K562 (cell line): ENCODE data around the gene PLEKHA8. TPM values are rescaled to one million over a fixed set of nuclear protein-coding genes. Genes with fewer than 3 reads are reported as not detected.
A peak's percentile ranks its signal among the peaks of the same experiment; 100 is the strongest.

Experiments
- BHLHE40 ChIP-seq: IDR thresholded peaks from 2 replicates; pipeline ENCODE4 v1.6.1; 2011; ENCODE audit warnings: low read length, improper control_type of control experiment
- CTBP1 ChIP-seq: fragments of 450-650 bp; IDR thresholded peaks from 2 replicates; pipeline ENCODE4 v1.6.1; 2016; ENCODE audit warnings: borderline replicate concordance
- E2F1 ChIP-seq: sonication (generic); formaldehyde crosslinking; IDR thresholded peaks from 2 replicates; pipeline ENCODE4 v1.8.1; 2023; ENCODE audit warnings: mild to moderate bottlenecking, missing genetic modification reagents, moderate library complexity
- E2F6 ChIP-seq, 2 experiments: IDR thresholded peaks; 2 replicates each; pipeline ENCODE4 v1.6.1; 2011; ENCODE audit warnings: borderline replicate concordance in 1 of 2, control low read depth in 1 of 2, low read depth in 1 of 2, low read length in 1 of 2, mild to moderate bottlenecking in 1 of 2, mixed read lengths in 1 of 2, moderate library complexity in 1 of 2; ENCODE audit not compliant: insufficient read depth in 1 of 2, insufficient read length in 1 of 2, poor library complexity in 1 of 2, severe bottlenecking in 1 of 2; ENCODE audit errors: extremely low read depth in 1 of 2
- KDM2B ChIP-seq: fragments of 250-450 bp; sonication (Bioruptor Pico); IDR thresholded peaks from 2 replicates; pipeline ENCODE4 v1.8.0; 2021; ENCODE audit warnings: mild to moderate bottlenecking, moderate library complexity
- MNT ChIP-seq, 2 experiments: fragments of 450-650 bp; conservative IDR thresholded peaks; 2 replicates each; pipeline ENCODE4 v1.6.1; 2017; ENCODE audit warnings: mild to moderate bottlenecking in 2 of 2, moderate library complexity in 2 of 2
- MTA3 ChIP-seq: fragments of 450-650 bp; formaldehyde crosslinking; IDR thresholded peaks from 2 replicates; pipeline ENCODE4 v1.6.1; 2017; ENCODE audit warnings: mild to moderate bottlenecking, borderline replicate concordance
- NCOA1 ChIP-seq: fragments of 450-650 bp; IDR thresholded peaks from 2 replicates; pipeline ENCODE4 v1.6.1; 2016; ENCODE audit warnings: low read depth
- NFIC ChIP-seq: fragments of 450-650 bp; IDR thresholded peaks from 2 replicates; pipeline ENCODE4 v1.6.1; 2017; ENCODE audit warnings: mild to moderate bottlenecking, inconsistent platforms
- NRF1 ChIP-seq, 2 experiments: fragments of 450-650 bp; IDR thresholded peaks in 1 of 2; conservative IDR thresholded peaks in 1 of 2; 2 replicates each; pipeline ENCODE4 v1.6.1; 2014; ENCODE audit warnings: mild to moderate bottlenecking in 2 of 2
- PCBP2 ChIP-seq: fragments of 200-400 bp; formaldehyde crosslinking; IDR thresholded peaks from 2 replicates; pipeline ENCODE4 v1.6.1; 2018; ENCODE audit warnings: low read length, low read depth, mild to moderate bottlenecking, moderate library complexity; ENCODE audit not compliant: poor library complexity, severe bottlenecking
- POLR2G ChIP-seq: fragments of 200-400 bp; formaldehyde crosslinking; IDR thresholded peaks from 2 replicates; pipeline ENCODE4 v1.6.1; 2017; ENCODE audit warnings: low read depth, mild to moderate bottlenecking, antibody characterized with exemption, low read length, moderate library complexity
- RCOR1 ChIP-seq, 2 experiments: IDR thresholded peaks; 2 replicates each; pipeline ENCODE4 v1.6.1; 2012; ENCODE audit warnings: low read depth in 2 of 2, low read length in 2 of 2, borderline replicate concordance in 1 of 2, improper control_type of control experiment in 1 of 2
- RNF2 ChIP-seq: sonication (generic); IDR thresholded peaks from 2 replicates; pipeline ENCODE4 v1.6.1; 2016
- SAFB ChIP-seq: fragments of 200-400 bp; formaldehyde crosslinking; IDR thresholded peaks from 2 replicates; pipeline ENCODE4 v1.6.1; 2017; ENCODE audit warnings: low read depth, low read length, borderline replicate concordance
- TAF9B ChIP-seq: fragments of 450-650 bp; IDR thresholded peaks from 2 replicates; pipeline ENCODE4 v1.6.1; 2018; ENCODE audit warnings: mild to moderate bottlenecking; ENCODE audit not compliant: partially characterized antibody
- TCF7 ChIP-seq: sonication (generic); IDR thresholded peaks from 2 replicates; pipeline ENCODE4 v1.6.1; 2016; ENCODE audit warnings: antibody characterized with exemption, borderline replicate concordance
- TFAP4 ChIP-seq: sonication (generic); formaldehyde crosslinking; IDR thresholded peaks from 2 replicates; pipeline ENCODE4 v1.8.0; 2022; ENCODE audit warnings: missing genetic modification reagents, mild to moderate bottlenecking, moderate library complexity, borderline replicate concordance
- THAP12 ChIP-seq: fragments of 250-450 bp; sonication (Bioruptor Pico); IDR thresholded peaks from 2 replicates; pipeline ENCODE4 v1.9.0; 2021; ENCODE audit warnings: mild to moderate bottlenecking, inconsistent platforms
- TRIM28 ChIP-seq: fragments of 450-650 bp; IDR thresholded peaks from 2 replicates; pipeline ENCODE4 v1.6.1; 2017
- ZFP36 ChIP-seq: fragments of 150-350 bp; IDR thresholded peaks from 2 replicates; pipeline ENCODE4 v1.6.1; 2018; ENCODE audit warnings: low read length, low read depth; ENCODE audit not compliant: partially characterized antibody
- polyA plus RNA-seq, 8 experiments: library from polyadenylated mRNA; depleted of rRNA in 4 of 8; stranded (reverse) in 5 of 8; unstranded in 3 of 8; fragments of >200 nt; fragmentation: Nextera tagmentation in 2 of 8; fragmentation: Illumina TruSeq in 1 of 8; extraction: Ambion mirVana in 2 of 8; extraction: Trizol in 1 of 8; gene quantifications; 2 replicates each; pipeline versions ENCODE4 v1.2.1 to v1.2.3, GENCODE V29; 2011 to 2014; ENCODE audit warnings: inconsistent platforms in 1 of 8, missing spikeins in 1 of 8
- total RNA-seq, 7 experiments: library from RNA; depleted of rRNA in 6 of 7; stranded (reverse); fragments of >200 nt in 6 of 7; fragmentation: Illumina TruSeq in 2 of 7; extraction: Trizol in 2 of 7; gene quantifications; 2 replicates each; pipeline versions ENCODE4 v1.2.1 to v1.2.3, GENCODE V29; 2011 to 2021; ENCODE audit warnings: low replicate concordance in 1 of 7

The PLEKHA8 gene
- total and polyA plus RNA-seq, 9 of the 15 experiments (the other 6 are each of a cell fraction or from before 2014, with no cell fraction given), result 3.2 to 16.3 (median 11.8) TPM

GRCh38 chr7:30028216-30028748 lies at the start of gene PLEKHA8 (continued):
- TF ChIP-seq MNT (conservative IDR thresholded peaks at IDR 0.05) (peak; percentile 20 to 78; a peak in 3 of 4 replicates), SAFB (0 out of 2 replicates have a peak, but pooled peaks have one; percentile 8), BHLHE40 (peak; percentile 25; the same call in 1 of the 2 replicates), NRF1 (conservative IDR thresholded peaks at IDR 0.05 in 1 of 2, IDR thresholded peaks at IDR 0.05 in 1 of 2) (peak; percentile 96), TCF7 (no peak), THAP12 (CRISPR knock-in tag) (peak; percentile 48; the same call in 1 of the 2 replicates), TFAP4 (CRISPR knock-in tag) (peak; percentile 27; the same call in 1 of the 2 replicates), NCOA1 (no peak), PCBP2 (peak; percentile 45), KDM2B (CRISPR knock-in tag) (peak; percentile 29; the same call in 1 of the 2 replicates), TAF9B (no peak), POLR2G (peak; percentile 83), RNF2 (peak; percentile 80), MTA3 (0 out of 2 replicates have a peak, but pooled peaks have one; percentile 48), E2F1 (peak; percentile 59; the same call in 1 of the 2 replicates), TRIM28 (no peak), NFIC (0 out of 2 replicates have a peak, but pooled peaks have one; percentile 19), E2F6 (IDR thresholded peaks at IDR 0.05; ENCODE audit: borderline replicate concordance in 1 of 2, extremely low read depth in 1 of 2, insufficient read depth in 1 of 2, insufficient read length in 1 of 2, low read depth in 1 of 2, low read length in 1 of 2, poor library complexity in 1 of 2, severe bottlenecking in 1 of 2) (peak; percentile 19 to 55), RCOR1 (IDR thresholded peaks at IDR 0.05; ENCODE audit: borderline replicate concordance in 1 of 2, low read depth in 2 of 2, low read length in 2 of 2) (peak in 1 of 2 experiments; percentile 54; a peak in 1 of 4 replicates), ZFP36 (no peak), CTBP1 (peak; percentile 92)
